ENCODE results near the gene COPB1. TPM values are rescaled to one million over a fixed set of nuclear protein-coding genes. Genes with fewer than 3 reads are reported as not detected.

COPB1 gene
- total and polyA plus RNA-seq, 9 of the 15 experiments (the other 6 are each of a cell fraction or from before 2014, with no cell fraction given), result 64.7 to 188 (median 91.6) TPM

DNA sequence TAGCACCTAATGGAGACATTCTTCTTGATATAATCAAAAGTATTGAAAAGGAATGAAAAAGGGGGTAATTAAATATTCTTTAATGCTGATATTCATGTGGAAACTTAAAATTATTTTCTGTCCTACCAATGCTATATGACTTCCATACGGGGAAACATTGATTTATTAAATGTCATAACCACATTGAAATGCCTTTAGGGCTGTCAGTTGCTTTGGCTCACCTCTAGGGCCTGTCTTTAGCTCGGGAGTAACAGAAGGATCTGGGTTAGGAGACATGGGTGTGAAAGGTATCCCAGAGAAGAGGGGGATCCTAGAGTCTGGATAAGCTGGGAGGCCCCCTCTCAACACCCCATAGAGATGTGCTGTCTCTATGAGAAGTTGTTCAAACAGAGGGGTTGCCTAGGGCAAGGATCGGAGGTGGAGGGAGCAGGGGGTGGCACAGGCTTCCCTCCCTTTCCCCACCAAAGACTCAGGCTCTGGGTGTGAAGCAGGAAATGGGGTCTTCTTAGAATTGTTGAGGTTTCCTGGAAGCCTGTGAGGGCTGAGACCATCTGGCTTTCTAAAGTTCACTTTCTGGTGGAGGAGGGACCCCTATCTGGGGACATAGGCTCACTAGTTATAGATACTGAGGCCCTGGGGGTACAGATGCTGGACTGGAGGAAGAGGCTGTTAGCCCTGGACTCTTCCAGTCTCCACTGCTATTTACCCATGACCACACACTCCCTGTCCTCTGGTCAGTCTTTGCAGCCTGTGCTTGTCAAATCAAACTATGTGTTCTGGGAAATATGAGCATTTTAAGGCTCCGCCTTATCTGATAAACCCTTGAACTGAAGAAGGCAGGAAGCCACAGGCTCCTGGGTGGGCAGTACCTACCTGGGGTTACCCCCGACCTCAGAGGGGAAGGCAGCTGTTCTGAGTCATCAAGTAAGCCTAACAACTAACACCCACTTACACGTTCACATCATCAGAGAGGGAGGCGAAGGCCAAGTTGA lies 84.8 kb downstream of the COPB1 start (continued):
- TF ChIP-seq NBN (IDR thresholded peaks at IDR 0.05; ENCODE audit: low read depth), result no peak
- no peak for TF ChIP-seq MCM5 (IDR thresholded peaks at IDR 0.05; ENCODE audit: low read depth)
- TF ChIP-seq ZBTB43 (CRISPR knock-in tag; IDR thresholded peaks at IDR 0.05), result no peak
- 0 out of 2 replicates have a peak, but pooled peaks have one; percentile 3 for TF ChIP-seq TAL1 (IDR thresholded peaks at IDR 0.05)
- TF ChIP-seq POU5F1 (IDR thresholded peaks at IDR 0.05; ENCODE audit: borderline replicate concordance, low read depth, low read length, partially characterized antibody), result no peak
- peak; percentile 62; the same call in 1 of the 2 replicates for TF ChIP-seq JUND (IDR thresholded peaks at IDR 0.05; ENCODE audit: borderline replicate concordance, low read depth, low read length)
- TF ChIP-seq JUND (tag; IDR thresholded peaks at IDR 0.05; ENCODE audit: borderline replicate concordance, low read depth, low read length), result peak; percentile 34; the same call in 1 of the 3 replicates
- TF ChIP-seq FUS (optimal IDR thresholded peaks at IDR 0.05; ENCODE audit: low read depth, low read length), result no peak
- no peak for TF ChIP-seq GABPB2 (CRISPR knock-in tag; conservative IDR thresholded peaks at IDR 0.05)
- TF ChIP-seq HDAC3 (IDR thresholded peaks at IDR 0.05; ENCODE audit: borderline replicate concordance, partially characterized antibody), result no peak
- peak; percentile 43 for TF ChIP-seq CBFA2T2 (conservative IDR thresholded peaks at IDR 0.05)
- peak; percentile 19; the same call in 1 of the 2 replicates for TF ChIP-seq GATA2 (CRISPR knock-in tag; IDR thresholded peaks at IDR 0.05)
- TF ChIP-seq PRDM10 (IDR thresholded peaks at IDR 0.05; ENCODE audit: partially characterized antibody), result peak; percentile 25
- no peak for TF ChIP-seq CHD1 (IDR thresholded peaks at IDR 0.05; ENCODE audit: low read length)
- TF ChIP-seq RBM22 (IDR thresholded peaks at IDR 0.05; ENCODE audit: low read depth, low read length, poor library complexity, severe bottlenecking), result no peak
- peak; percentile 46; the same call in 1 of the 2 replicates for TF ChIP-seq ZNF592 (IDR thresholded peaks at IDR 0.05)

Data from K562 (cell line).